AG09309 (cell line): ENCODE results near the gene GSC.

Source experiments
- DNase-seq: peaks from one replicate; pipeline ENCODE4 v3.0.0-alpha.2; 2010; ENCODE audit warnings: low read depth
- H3K4me3 ChIP-seq: 2 replicates; pipeline ENCODE4 v1.5.1; 2011; ENCODE audit warnings: mild to moderate bottlenecking, low read depth, low read length, moderate library complexity; ENCODE audit not compliant: control insufficient read depth
- CTCF ChIP-seq: IDR thresholded peaks from 2 replicates; pipeline ENCODE4 v1.5.1; 2011; ENCODE audit warnings: mild to moderate bottlenecking, low read depth, low read length, inconsistent platforms; ENCODE audit not compliant: insufficient read depth, control insufficient read depth; ENCODE audit errors: missing control alignments

Gene GSC

GRCh38 chr14:94754391-94754942 lies 15.4 kb downstream of the GSC start:
- DNase-seq, result no peak
- no peak overlapping the region for H3K4me3 ChIP-seq
- no peak for TF ChIP-seq CTCF

GRCh38 chr14:94752591-94753436 lies 17.1 kb downstream of the GSC start:
- H3K4me3 ChIP-seq, result no peak overlapping the region
- no peak for TF ChIP-seq CTCF
- DNase-seq, result no peak

GRCh38 chr14:94751956-94752355 lies 18.0 kb downstream of the GSC start:
- no peak for DNase-seq
- TF ChIP-seq CTCF, result no peak
- no peak overlapping the region for H3K4me3 ChIP-seq

GRCh38 chr14:94751321-94751720 lies 18.6 kb downstream of the GSC start:
- TF ChIP-seq CTCF, result no peak
- no peak overlapping the region for H3K4me3 ChIP-seq
- no peak for DNase-seq

- no peak overlapping the region for H3K4me3 ChIP-seq
- TF ChIP-seq CTCF, result no peak
- DNase-seq, result no peak
Observed at GRCh38 chr14:94750371-94750770, 19.5 kb downstream of the GSC start.

GRCh38 chr14:94748667-94749347 lies 21.1 kb downstream of the GSC start:
- TF ChIP-seq CTCF, result peak; percentile 56
- no peak for DNase-seq
- no peak overlapping the region for H3K4me3 ChIP-seq
